Fibroblast of skin of scalp (primary cell): ENCODE results near the gene CLCN4.

Source experiments
- DNase-seq: peaks from one replicate; pipeline ENCODE4 v3.0.0-alpha.2; 2013

The CLCN4 gene

DNA sequence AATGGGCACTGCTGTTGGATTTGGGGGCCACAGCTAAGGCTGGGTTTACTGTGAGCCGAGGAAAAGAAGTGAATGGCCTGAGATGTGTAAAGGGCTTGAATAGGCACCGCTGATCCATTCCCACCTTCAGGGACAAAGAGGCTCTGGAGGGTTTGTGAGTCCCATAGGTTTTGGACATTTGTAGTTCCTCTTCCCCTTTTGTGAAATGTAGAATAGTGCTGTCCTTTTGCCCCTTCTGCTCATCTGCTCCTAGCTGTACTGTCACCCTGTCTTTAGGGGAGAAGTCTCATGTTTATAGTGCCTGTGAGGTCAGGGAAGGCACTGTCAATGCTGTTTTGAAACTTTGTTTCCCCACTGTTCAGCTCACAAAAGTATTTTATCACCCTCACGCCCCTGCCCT lies 26.4 kb upstream of the CLCN4 start:
- DNase-seq = no peak

DNA sequence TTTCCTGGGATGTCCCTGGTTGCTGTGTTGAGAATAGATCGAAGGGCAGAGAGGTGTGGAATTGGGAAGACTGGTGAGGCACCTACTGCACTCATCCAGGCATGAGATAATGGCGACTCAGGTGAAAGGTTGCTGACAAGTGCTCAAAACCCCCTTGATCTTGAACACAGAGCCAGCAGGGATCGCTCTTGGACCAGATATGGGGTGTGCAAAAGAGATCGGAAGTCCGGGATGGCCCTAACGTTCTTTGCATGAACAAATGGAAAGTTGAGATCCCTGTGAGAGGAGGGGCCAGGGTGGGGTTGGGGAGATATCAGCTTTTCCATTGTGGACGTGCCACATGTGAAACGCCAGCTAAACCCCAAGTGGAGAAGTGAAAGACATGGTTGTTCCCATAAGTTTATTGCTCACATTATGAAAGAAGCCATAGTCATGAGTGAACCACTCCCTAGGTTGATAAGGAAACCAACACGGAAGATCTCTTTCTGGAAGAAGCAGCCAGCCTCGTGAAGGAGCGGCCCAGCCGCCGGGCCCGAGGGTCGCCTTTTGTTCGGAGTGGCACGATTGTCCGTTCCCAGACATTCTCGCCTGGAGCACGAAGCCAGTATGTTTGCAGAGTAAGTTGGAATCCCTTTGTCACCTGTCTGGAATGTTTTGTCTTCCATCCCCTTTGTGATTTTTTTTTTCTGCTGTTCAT lies 22.6 kb upstream of the CLCN4 start:
- DNase-seq = no peak

DNA sequence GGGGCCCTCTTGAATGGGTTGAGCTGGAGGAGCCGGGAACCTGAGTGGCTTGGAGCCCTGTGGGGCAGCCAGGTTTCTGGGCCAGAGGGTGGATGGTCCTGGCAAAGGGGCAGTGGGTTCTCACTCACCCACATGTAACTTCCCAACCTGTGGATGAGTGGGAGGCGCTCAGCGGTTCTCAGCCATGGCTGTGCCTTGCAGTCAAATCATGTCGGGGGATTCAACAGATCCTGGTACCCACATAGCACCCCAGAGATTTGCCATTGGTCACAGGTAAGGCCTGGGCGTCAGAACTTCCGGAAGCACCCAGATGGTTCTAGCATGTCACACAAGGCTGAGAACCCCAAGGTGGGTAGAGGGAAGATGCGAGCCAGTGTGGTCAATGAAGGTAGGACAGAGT lies 21.9 kb upstream of the CLCN4 start:
- DNase-seq = no peak

DNA sequence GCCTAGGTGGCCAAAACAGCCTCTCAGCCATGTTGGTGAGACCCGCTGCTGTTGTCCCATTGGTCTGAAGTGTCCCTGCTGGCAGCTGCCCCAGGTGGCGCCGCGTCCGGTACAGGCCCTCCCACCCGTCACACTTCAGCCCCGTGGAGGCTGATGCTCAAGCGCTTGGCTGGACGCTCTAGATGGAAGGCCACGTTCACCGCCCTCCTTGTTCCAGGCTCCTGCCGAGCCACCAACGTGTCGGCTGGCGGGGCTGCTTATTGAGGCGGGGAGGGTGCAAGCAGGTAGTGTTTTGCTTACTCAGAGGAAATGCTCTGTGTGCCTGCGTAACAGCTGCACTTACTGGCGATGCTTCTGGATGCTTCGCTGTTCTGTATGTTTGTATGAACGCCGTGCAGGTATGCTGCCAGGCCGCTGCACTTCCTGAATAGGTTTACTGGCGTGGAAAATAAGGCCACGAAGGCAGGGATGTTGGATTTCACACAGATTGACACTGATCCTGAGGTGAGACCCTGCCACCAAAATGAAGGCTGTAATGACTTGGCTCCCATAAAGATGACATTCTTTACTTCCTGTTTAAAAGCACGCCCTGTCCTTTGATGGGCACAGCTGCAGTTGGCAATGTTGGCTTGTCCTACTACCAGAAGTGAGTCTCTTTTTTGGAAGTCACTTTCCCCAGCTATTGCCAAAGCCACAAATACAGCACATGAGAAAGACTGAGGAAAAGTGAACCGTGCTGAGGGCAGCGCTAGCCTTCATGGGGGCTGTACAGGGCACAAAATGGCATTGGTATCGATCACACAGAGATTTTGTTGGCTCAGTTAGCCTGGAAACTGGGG lies 21.0 kb upstream of the CLCN4 start:
- no peak for DNase-seq

DNA sequence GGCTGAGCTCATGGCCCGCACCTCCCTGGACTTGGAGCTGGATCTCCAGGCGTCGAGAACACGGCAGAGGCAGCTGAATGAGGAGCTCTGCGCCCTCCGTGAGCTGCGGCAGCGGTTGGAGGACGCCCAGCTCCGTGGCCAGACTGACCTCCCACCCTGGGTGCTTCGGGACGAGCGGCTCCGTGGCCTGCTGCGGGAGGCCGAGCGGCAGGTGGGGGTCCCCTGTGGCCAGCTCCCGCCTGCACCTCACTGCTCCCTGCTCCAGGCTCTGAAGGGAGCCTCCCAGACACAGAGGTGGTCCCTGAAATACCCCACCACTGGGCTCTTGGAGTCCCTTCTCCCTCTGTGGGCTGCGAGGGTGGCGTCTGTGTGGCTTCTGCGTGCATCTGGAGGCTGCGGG lies 18.0 kb upstream of the CLCN4 start:
- DNase-seq = no peak

DNA sequence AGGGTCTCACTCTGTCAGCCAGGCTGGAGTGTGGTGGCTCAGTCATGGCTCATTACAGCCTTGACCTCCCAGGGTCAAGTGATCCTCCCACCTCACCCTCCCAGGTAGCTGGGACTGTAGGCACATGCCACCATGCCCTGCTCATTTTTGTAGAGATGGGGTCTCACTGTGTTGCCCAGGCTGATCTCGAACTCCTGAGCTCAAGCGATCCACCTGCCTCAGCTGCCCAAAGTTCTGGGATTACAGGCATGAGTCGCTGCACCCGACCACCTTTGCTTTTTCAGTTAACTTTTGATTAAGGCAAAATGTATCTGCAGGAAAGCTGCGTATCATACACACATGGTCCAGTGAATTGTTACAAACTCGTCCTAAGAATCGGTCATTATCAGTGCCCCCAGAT lies 16.5 kb upstream of the CLCN4 start:
- no peak for DNase-seq

DNA sequence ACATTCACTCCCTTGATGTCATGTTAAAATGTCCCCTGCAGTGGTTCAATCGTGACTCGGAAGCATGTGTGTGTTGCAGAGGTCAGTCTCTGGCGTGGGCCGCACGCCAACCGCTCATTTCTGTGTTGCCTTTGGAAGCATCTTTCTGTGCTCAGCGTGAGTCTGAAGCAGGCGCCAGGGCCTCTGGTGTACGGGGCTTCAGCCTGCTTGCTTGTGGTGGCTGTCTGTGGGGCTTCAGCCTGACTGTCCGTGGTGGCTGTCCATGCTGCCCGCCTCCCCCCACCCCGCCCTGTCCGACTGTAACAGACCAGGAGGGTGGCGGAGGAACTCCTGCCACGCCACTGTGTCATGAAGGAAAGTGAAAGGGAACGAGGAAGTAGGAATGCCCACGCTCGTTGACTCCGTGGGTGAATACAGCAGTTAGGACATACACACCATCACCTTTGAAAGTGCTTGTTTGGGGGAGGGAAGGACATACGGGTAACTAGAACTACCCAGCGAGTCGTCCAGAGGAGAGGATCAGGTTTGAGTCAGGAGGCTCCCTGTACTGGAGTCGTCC lies 14.7 kb upstream of the CLCN4 start:
- no peak for DNase-seq

DNA sequence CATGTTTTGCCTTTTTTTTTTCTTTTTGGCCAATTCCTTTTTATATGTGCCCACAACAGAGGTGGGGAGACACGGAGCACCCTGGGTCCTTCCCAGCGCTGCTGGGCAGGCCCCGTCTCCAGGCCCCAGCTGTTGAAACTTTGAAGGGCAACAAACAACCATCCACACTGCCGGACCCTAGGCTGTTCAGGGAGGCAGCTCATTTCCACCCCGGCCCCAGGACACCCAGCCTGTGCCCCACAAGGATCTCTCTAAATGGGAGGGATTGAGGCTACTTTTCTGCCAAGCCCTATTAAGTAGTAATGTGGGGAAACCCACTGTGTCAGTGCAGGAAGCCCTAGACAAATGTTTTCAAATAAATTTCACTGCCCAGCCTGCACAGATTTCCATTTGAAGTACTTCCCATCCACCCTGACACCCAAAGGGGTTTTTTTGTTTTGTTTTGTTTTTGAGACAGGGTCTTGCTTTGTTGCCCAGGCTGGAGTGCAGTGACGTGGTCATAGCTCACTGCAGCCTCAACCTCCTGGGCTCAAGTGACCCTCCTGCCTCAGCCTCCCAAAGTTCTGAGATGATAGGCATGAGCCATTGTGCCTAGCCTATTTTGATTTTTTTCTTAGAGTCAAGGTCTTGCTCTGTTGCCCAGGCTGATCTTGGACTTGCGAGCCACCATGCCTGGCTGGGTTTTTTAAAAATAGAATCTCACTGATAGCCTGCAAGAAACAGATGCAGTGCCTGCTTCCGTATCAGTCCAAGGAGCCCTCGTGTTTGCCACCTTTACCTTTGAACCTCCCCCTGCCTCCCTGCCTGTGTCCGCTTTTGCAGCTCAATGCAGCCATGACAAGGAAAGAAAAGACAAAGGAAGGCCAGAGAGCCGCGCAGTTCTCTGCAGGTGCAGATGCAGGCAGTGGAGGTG lies 13.4 kb upstream of the CLCN4 start:
- DNase-seq = no peak

DNA sequence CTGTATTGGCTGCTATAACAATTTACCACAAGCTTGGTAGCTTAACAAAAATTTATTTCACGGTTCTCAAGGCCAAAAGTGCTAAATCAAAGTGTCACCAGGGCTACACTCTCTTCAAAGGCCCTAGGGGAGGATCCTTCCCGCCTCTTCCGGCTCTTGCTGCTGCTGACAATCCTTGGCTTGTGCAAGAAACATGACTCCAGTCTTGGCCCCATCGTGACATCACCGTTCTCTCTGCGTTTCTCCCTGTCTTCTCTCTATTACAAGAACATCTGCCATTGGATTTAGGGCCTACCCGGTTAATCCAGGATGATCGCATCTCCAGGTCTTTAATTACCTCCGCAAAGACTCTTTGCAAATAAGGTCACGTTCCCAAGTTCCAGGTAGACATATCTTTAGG lies 10.4 kb upstream of the CLCN4 start:
- DNase-seq = no peak

DNA sequence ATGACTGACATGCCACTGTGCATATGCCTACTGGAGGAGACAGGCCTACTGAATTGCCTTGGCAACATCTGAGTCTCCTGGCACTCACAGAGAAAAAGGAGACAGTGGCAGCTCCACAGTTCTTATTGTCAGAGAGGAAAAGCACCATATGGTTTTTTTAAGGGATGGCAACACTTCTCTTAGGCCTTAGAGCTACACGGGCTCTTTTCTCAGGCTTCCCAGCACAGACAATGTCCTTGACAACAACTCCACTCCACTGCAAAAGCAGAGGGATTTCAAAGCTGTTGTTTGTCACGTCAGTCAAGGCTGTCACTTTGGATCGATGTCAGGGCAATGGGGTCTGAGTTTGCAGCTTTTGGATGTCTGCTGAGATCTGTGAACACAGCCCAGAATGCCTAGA lies 4.7 kb upstream of the CLCN4 start:
- DNase-seq = no peak

DNA sequence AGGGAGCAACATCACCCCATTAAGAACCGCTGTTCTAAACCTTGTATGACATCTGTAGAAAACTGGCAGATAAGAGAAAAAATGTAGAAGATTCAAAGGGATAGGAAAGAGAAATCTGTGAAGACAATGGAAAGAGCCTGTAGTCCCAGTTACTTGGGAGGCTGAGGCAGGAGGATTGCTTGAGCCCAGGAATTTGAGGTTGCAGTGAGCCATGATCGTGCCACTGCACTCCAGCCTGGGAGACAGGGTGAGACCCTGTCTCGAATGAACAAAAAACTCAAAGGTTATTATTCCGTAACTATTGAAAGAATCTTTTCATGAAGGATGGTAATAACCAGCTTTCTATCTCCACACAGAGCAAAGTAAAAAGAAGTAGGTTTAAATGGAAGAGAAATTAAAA lies 1.6 kb upstream of the CLCN4 start:
- no peak for DNase-seq

DNA sequence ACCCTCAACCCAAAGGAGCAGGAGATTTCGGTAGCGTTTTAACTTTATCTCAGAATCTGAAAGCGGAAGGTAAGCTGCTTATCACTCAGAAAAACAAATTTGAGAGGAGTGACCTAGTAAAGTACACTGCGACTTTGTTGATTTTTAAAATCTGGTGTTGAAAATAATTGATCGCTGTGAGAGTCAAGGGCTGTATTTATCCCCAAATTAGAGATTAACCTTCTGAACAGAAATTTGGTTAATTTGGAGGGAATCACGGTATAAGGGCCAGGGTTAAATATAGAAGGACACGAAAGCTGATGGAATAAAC lies 212 bp downstream of the CLCN4 start:
- no peak for DNase-seq

DNA sequence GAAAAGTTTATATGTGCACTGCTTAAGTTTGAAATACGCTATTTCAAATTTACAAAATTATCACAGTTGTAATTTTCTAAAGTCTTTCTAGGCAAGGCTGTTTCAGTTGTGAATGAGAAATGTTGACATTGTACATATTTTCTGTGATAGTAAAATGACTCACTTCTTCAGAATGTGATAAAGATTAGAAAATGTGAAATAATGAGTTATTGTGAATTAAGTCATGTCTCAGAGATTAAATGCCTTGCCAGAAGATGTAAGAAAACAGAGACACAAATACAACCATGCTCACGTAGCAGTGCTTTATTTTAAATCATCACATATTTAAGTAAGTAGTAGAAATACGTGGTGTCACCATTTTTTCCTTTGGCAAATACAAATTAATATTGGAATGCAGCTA lies 768 bp downstream of the CLCN4 start:
- peak; percentile 49 for DNase-seq

DNA sequence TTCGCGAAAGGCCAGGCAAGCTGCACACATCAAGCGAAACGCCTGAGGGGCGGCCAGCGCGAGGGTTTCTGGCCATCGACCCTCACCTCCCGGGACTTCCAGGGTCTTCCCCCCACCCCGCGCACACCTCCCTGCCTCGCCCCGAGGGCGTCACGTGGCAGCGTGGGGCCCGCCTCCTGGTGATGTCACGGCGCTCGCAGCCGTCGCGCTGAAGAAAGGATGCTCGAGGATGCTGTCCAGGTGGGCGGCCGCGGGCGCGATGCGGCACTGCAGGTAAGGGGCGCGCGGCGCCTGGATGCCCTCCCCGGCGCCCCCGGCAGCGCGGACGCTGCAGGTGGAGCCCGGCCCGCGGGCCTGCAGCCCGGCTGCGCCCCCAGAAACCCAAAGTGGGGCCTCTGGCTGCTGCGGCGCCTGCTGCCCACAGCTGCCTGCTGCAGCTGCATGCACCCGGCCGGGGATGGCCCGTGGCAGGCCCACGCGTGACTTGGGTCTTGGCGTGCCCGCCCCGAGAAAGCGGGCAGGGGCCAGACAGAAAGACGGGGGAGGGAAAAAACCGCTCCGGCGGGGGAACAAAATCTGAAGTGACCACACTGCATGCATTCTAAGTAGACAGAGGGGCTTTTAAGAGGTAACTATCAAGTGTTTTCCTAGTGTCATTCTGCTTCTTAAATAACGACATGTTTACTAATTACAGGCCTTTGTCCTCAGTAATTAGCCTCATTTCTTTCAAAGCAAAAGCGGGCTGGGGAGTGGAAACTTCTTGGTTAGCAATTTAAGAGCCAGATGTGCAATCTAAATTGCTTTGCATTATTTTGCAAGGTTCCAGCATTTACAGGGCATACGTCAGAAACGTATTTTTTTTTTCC lies 1.7 kb downstream of the CLCN4 start:
- no peak for DNase-seq

DNA sequence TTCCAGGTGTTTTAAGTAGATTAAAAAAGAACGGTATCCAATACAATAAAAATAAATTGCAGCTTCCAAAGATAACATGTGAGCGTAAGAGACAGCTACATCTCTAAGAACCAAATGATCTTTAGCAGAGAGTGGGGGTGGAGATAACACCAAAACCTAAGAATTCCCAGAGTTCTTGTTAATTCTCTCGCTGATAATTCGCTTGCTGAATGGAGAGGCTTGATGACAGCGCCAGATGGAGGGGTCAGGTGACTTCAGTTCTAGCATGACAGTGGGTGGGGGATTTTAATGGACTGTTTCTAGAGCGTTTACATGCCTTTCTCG lies 2.3 kb downstream of the CLCN4 start:
- no peak for DNase-seq

DNA sequence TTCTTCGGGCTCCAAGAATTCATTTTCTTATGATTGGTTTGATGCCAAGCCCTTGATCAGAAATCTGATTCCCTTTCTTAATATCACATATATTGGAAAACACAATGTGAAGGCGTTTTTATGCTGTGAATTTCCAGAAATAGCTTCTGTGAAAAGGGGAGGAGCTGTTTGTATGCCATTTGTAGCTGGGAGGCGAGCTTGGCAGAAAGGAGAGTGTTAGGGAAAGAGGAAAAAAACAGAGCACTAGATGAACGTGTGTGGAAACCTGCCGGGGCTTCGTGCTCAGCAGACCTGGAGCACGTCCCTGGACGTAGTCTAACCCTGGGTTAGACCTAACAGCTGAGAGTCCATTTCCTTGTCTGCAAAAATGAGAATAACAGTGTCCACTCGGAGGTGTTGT lies 3.4 kb downstream of the CLCN4 start:
- no peak for DNase-seq

DNA sequence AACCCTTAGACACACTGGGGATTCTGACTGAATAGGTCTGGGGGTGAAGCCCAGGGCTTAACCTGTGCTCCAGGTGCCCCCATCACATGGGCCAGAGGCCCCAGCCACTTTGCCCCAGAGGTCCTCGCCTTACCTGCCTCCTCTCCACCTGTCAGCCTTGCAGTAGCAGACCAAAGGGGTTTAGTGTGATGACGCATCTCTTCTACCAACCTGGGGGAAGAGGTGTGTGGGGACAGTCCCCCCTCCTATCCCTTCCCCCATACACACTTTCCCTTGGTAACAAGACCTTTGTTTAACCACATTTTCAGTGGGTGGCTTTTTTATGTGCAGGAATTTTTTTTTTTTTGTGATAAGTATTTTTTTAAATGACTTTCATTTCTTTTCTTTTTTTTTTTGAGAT lies 6.3 kb downstream of the CLCN4 start:
- no peak for DNase-seq

DNA sequence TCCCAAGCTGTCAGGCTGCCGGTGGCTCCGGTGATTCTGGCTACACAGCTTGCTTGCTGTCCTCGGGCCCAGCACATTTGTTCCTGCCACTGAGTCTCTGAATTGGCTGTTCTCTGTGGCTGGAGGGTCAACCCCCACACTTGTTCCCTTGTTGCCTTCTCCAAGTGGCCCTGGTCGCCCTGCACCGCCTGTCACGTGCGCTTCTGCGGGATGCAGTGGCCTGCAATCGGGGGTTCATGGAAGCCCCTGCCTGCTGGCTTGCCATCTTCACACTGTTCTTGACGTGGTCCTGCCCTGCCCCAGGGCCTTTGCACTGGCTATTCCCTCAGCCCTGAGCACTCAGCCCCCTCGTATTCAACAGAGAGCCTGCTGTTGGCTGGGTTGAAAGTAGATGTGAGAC lies 8.1 kb downstream of the CLCN4 start:
- DNase-seq = no peak

DNA sequence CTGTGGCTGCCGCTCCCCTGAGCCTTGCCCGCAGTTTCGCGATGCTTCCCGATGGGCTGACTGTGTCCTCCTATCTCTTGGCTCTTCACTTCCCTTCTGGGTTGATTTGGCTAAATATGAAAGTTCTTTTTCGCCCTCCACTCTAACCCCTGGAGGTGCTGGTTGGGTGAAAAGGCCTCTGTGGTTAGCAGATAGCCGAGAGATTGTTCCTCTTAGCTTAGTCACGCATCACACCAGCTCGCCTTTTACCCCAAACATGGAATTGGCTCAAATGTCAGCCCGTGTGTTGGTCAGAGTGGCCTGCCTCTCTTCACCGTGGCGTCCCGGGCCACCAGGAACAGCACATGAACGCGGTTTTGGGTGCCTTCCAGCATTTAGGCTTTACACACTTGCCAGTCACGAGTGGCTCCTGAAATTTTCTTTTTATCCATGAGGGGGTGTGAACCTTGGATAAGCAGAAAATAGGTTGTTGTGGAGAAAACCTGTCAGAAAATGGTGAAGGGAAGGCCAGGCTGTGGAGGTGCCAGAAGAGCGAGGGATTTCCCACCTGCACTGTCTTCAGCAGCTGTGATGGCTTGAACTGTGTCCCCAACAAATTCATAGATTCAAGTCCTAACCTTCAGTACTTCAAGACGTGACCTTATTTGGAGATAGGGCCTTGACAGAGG lies 8.9 kb downstream of the CLCN4 start:
- DNase-seq = no peak

DNA sequence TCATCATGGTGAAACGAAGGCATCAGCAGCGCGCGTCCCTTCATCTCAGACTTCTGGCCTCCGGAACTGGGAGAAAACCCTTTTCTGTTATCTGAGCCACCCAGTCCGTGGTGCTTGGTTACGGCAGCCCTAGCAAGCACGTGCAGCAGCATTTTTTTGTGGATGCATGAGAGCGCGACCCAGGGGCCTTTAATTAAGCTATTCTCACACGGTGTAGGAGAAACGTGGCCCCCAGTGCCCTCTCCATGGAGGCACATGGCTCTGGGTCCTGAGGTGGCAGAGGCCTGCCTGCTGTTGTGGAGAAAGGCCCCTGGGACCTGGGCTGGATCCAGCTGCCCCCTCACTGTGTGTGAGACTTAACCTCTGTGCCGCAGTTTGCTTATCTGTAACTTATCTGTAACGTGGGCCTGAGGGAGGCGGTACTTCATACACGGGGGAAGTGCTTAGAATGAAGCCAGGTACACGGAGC lies 9.5 kb downstream of the CLCN4 start:
- no peak for DNase-seq

DNA sequence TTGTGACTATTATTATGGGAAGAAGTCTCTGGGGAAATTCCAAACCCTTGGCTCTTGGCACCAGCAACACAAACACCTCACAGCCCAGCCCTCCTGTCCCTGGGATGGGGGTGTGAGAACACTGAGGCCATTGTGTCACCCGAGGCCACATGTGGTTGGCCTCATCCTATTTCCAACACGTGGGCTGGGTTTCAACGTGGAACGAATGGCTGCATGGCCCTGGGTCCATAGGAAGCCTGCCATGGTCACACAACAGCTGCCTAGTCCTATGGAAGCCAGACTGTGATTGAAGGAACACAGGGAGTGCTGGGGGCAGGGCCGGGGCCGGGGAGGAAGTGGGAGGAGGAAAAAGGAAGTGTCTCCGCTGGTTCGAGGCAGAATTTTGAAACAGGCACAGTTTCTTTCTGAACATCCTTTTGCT lies 10.0 kb downstream of the CLCN4 start:
- DNase-seq = no peak

DNA sequence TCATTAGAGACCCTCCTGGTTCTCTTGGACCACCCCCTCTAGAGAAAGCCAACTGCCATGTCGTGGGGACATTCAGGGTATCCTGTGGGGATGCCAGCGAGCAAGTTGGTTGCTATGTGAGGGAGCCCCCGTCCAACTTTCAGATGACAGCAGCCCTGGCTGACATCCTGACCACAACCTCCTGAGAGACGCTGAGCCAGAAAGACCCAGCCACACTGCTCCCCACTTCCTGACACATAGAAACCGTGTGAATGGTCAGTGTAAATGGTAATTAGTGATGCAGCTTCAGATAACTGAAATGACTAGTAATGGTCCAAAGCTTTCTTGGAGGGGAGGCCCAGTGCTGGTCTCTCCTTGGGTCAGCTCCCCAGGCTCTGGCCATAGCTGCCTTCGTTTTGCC lies 10.8 kb downstream of the CLCN4 start:
- no peak for DNase-seq
